Transverse colon (tissue), 4 donors: Measurements from ENCODE around the gene ACKR3. TPM values are rescaled to one million over a fixed set of nuclear protein-coding genes. Genes with fewer than 3 reads are reported as not detected.

ENCODE experiments used
- DNase-seq: peaks from one replicate; pipeline ENCODE4 v3.0.0-alpha.2; 2019
- H3K27ac ChIP-seq, 4 donors: fragments of 200-600 bp; sonication (generic); 2 replicates each; pipeline ENCODE4 v1.5.1; 2016 to 2018; ENCODE audit warnings: inconsistent platforms in 4 of 4
- H3K27me3 ChIP-seq: fragments of 200-600 bp; sonication (generic); 2 replicates; pipeline ENCODE4 v1.5.1; 2017; ENCODE audit warnings: inconsistent platforms
- H3K36me3 ChIP-seq, 4 donors: fragments of 200-600 bp; sonication (generic); 2 replicates each; pipeline ENCODE4 v1.5.1; 2017 to 2019; ENCODE audit warnings: inconsistent platforms in 4 of 4
- H3K4me1 ChIP-seq, 4 donors: fragments of 200-600 bp; sonication (generic); 2 replicates each; pipeline ENCODE4 v1.5.1; 2017 to 2020; ENCODE audit warnings: inconsistent platforms in 4 of 4
- H3K4me3 ChIP-seq, 4 donors: fragments of 200-600 bp; sonication (generic); 1 replicate in 1 of 4; 2 replicates in 3 of 4; pipeline versions ENCODE4 v1.5.1 to v1.6.1; 2017 to 2019; ENCODE audit warnings: inconsistent platforms in 4 of 4
- H3K9me3 ChIP-seq, 2 donors: fragments of 200-600 bp; sonication (generic); 2 replicates each; pipeline ENCODE4 v1.5.1; 2017 to 2019; ENCODE audit warnings: inconsistent platforms in 2 of 2
- CTCF ChIP-seq, 5 experiments: fragments of 200-600 bp in 3 of 5; fragments of 450-650 bp in 2 of 5; sonication (generic) in 3 of 5; IDR thresholded peaks; 1 replicate in 2 of 5; 2 replicates in 3 of 5; pipeline ENCODE4 v1.5.1; 2016 to 2017; ENCODE audit warnings: antibody characterized with exemption in 5 of 5, inconsistent platforms in 3 of 5, mild to moderate bottlenecking in 2 of 5, moderate library complexity in 1 of 5
- EP300 ChIP-seq: sonication (generic); formaldehyde crosslinking; IDR thresholded peaks from one replicate; pipeline ENCODE4 v1.6.1; 2017; ENCODE audit warnings: antibody characterized with exemption, low read depth
- POLR2A ChIP-seq: fragments of 450-650 bp; IDR thresholded peaks from one replicate; pipeline ENCODE4 v1.6.1; 2016; ENCODE audit warnings: antibody characterized with exemption, mild to moderate bottlenecking, moderate library complexity
- POLR2AphosphoS5 ChIP-seq, 3 donors: sonication (generic); formaldehyde crosslinking; IDR thresholded peaks; one replicate each; pipeline ENCODE4 v1.6.1; 2016; ENCODE audit warnings: antibody characterized with exemption in 3 of 3
- WGBS, 2 donors: methylation state at CpG; one replicate each; pipeline ENCODE4 v1.1.5; 2018; ENCODE audit warnings: low coverage in 1 of 2; 5-methylcytosine and 5-hydroxymethylcytosine counted together
- in situ Hi-C, 4 donors: fragments of 200-750 bp; cut with MboI; loops; one replicate each; pipeline versions ENCODE4 v1.15.0 to v1.15.1; 2017; ENCODE audit warnings: low sequenced_read_pairs in 3 of 4, low pct_ligation_motif_present in 1 of 4, low pct_unique_long_range_greater_than_20kb in 1 of 4
- intact Hi-C: fragments of 100-400 bp; cut with DNase I; formaldehyde crosslinking; loops from one replicate; pipeline ENCODE4 v1.15.1; 2023; ENCODE audit warnings: low total_unique reads
- total RNA-seq, 4 donors: library from RNA; depleted of rRNA; stranded (reverse); fragments of >200 nt; gene quantifications; one replicate each; pipeline ENCODE4 v1.1.0, GENCODE V29; 2016

ACKR3 gene
- total RNA-seq, 4 donors from 2014 or later: 4.2 to 16.5 (median 7.7) TPM

DNA sequence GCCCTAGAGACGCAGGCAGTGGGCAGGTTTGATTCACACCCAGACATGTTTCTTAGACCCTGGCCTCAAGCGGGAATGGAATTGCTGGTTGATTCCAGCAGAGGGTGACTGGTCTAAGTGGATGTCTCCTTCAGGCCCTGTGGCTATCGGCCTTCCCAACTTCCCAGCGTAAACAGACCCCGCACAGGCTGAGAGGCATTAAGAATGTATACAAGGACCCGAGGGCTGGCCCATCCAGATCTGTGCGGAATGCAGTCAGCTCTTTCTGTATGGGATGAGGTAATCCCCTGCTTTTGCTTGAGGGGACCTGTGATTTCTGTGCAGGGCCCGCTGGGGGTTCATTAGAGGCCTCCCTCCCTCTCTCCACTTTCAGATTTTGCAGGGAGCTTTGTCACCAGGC is 6.5 kb downstream of the ACKR3 start:
- TF ChIP-seq CTCF (IDR thresholded peaks at IDR 0.05): no peak
- TF ChIP-seq EP300: no peak
- no peak for TF ChIP-seq POLR2AphosphoS5 (IDR thresholded peaks at IDR 0.05)
- TF ChIP-seq POLR2A: no peak
- Histone ChIP-seq H3K27me3 (peaks cover 2% of the 10 kb centered on the region), H3K9me3 (no peaks in the 10 kb centered on the region), H3K4me3 (no peak overlapping the region), H3K4me1 (peaks cover 0 to 9% (median under 1%) of the 10 kb centered on the region in 4 donors), H3K36me3 (no peaks in the 10 kb centered on the region), H3K27ac (peak overlapping the region; percentile 54 to 64 (median 60))
- intact Hi-C loops: no loop called here
- 62 to 77% methylated on average over 2 to 8 of the region's 8 CpGs for WGBS, 2 donors
- in situ Hi-C loops: no loop called here
- DNase-seq: no peak

- 80% methylated on average over 11 of the region's 11 CpGs; no CpG with 5 or more reads in 1 of the 2 donors for WGBS, 2 donors
- H3K4me3 ChIP-seq: no peak overlapping the region
- intact Hi-C loops (no loop called here), in situ Hi-C loops (no loop called here)
- H3K9me3 ChIP-seq: no peaks in the 10 kb centered on the region
- peaks cover 0 to 9% (median 0%) of the 10 kb centered on the region in 4 donors for H3K4me1 ChIP-seq
- H3K36me3 ChIP-seq: no peaks in the 10 kb centered on the region
- H3K27ac ChIP-seq: peak overlapping the region; percentile 54 to 64 (median 60)
- no peaks in the 10 kb centered on the region for H3K27me3 ChIP-seq
- TF ChIP-seq POLR2AphosphoS5 (IDR thresholded peaks at IDR 0.05) (no peak), CTCF (IDR thresholded peaks at IDR 0.05) (no peak), EP300 (no peak), POLR2A (no peak)
- no peak for DNase-seq
Measured at GRCh38 chr2:236576953-236577352, 7.3 kb downstream of the ACKR3 start.

DNA sequence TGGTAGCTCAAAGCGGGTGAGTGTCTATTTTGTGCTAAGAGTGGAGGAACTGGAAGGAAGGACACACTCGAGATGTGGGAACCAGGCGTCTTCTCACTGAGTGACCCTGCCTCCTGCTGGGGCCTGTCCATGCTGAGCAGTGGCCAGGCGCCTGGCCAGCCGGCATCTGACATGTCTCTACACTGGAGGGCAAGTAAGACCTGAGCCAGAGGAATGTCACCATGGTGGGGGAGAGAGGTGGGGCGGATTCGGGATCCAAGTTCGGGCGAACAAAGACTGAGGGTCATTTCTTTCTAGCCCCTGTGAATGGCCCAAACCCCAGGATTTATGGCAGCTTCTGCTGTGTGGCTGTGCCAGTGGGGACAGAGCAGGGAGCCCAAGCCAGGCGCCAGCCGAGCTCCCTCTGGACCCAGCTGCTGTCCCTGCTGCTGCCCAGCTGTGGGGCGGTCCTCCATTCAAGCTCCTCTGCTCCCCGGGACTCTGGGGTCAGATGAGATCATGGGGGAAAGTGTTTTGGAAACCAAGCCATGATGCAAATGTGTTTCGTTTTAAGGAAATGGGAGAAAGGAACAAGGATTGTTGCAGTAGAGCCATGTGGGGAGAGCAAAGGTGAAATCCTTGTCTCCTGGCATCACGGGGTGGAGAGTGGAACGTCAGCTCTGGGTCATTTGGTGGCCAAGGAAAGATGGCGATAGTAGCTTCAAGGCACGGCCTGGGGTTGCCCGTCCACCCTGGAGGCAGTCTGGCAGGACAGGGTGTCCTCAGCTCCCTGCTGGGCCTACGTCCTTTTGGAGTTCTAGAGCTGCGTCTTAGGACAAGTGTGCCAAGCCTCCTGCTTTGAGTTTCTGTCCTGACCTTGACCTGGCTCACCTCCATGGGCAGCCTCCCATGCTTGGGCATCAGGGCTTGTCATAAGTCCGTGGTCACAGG is 8.1 kb downstream of the ACKR3 start:
- Histone ChIP-seq H3K4me3 (no peak overlapping the region), H3K27ac (peak overlapping the region; percentile 54 to 64 (median 60)), H3K4me1 (peaks cover 0 to 9% (median 0%) of the 10 kb centered on the region in 4 donors), H3K9me3 (no peaks in the 10 kb centered on the region), H3K27me3 (no peaks in the 10 kb centered on the region), H3K36me3 (no peaks in the 10 kb centered on the region)
- 56 to 81% methylated on average over 6 to 22 of the region's 22 CpGs for WGBS, 2 donors
- DNase-seq: no peak
- intact Hi-C loops: no loop called here
- TF ChIP-seq POLR2A (peak; percentile 13), POLR2AphosphoS5 (IDR thresholded peaks at IDR 0.05) (no peak)
- in situ Hi-C loops: no loop called here

GRCh38 chr2:236578411-236578846 is 8.8 kb downstream of the ACKR3 start:
- peaks cover 0 to 9% (median 0%) of the 10 kb centered on the region in 4 donors for H3K4me1 ChIP-seq
- in situ Hi-C loops (no loop called here), intact Hi-C loops (no loop called here)
- 86% methylated on average over 15 of the region's 15 CpGs; no CpG with 5 or more reads in 1 of the 2 donors for WGBS, 2 donors
- H3K9me3 ChIP-seq: no peaks in the 10 kb centered on the region
- no peaks in the 10 kb centered on the region for H3K36me3 ChIP-seq
- no peak for TF ChIP-seq POLR2A
- TF ChIP-seq POLR2AphosphoS5 (IDR thresholded peaks at IDR 0.05): no peak
- no peak for TF ChIP-seq EP300
- TF ChIP-seq CTCF (IDR thresholded peaks at IDR 0.05): no peak
- H3K4me3 ChIP-seq: no peak overlapping the region
- no peaks in the 10 kb centered on the region for H3K27me3 ChIP-seq
- peak overlapping the region; percentile 54 to 64 (median 60) for H3K27ac ChIP-seq
- no peak for DNase-seq
